Astrocyte (in vitro differentiated cells and primary cell): ENCODE data around the gene CPM.

ENCODE experiments used
- CTCF ChIP-seq: IDR thresholded peaks from 2 replicates; pipeline ENCODE4 v1.5.1; 2011; ENCODE audit warnings: low read depth, mild to moderate bottlenecking, inconsistent platforms, low read length, moderate library complexity; ENCODE audit not compliant: insufficient read depth
- EZH2 ChIP-seq: IDR thresholded peaks from 2 replicates; pipeline ENCODE4 v1.6.1; 2012; ENCODE audit warnings: mild to moderate bottlenecking, low read length, inconsistent platforms; ENCODE audit not compliant: insufficient read depth

- no peak for TF ChIP-seq EZH2
- no peak for TF ChIP-seq CTCF
Measured at GRCh38 chr12:68913682-68914081, 19.3 kb downstream of the CPM start.
